SK-MEL-5 (cell line): ENCODE results near the gene CDC14B. TPM values are rescaled to one million over a fixed set of nuclear protein-coding genes. Genes with fewer than 3 reads are reported as not detected.
"Not testable (repeated sequence)": the region's sequence is repeated elsewhere in the genome, so short reads cannot be mapped to it uniquely, and the experiment has no call there.

Experiments used
- DNase-seq: peaks from one replicate; pipeline ENCODE4 v3.0.0-alpha.2; 2016; ENCODE audit warnings: low read depth, low spot score
- in situ Hi-C: cut with HindIII; loops from 2 replicates; pipeline ENCODE4 v1.10.0; 2016; ENCODE audit warnings: low sequenced_read_pairs, high pct_unique_total_duplicates, low pct_unique_long_range_greater_than_20kb
- total RNA-seq: library from RNA; depleted of rRNA; stranded (reverse); fragments of >200 nt; shearing (Covaris generic); gene quantifications from 2 replicates; pipeline ENCODE4 v1.2.3, GENCODE V29; 2014

Gene CDC14B
- total RNA-seq, 1 experiment from 2014 or later: 12.1 TPM

DNA sequence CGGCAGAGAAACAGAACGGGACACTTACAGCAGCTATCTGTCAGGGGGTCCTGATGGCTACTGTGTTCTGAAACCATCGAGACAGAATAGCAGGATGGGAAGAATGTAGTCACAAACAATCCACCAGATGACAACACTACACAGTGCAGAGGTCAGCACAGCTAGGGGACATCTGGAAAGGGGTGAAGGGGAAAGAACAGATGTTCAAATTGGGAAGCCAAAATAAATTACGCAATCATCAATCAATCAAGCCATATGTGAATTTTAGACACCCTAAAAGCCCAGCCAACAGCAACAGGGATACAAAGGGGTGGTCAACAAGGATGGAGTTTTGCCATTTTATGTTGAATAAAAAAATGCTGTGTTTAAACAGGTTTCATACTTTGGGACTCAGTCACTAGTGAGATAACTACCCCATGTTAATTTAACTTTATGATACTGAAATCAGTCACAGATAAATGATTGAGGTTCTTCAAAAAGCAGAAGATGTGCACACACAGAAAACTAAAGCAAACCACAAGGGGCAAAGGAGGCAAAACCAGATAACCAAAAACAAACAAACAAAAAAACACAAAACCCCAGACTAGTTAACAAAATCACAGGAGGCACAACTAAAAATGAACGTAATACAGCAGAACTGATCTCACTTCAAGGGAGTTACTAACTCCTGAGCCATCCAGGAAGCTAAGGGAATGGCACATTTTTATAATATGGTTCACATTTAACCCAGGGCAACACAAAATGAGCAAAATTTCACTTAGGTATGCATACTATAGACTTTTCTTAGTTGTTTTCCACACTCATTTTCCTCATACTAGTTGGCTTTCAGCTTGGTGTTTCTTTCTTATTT lies 103.8 kb downstream of the CDC14B start:
- DNase-seq: no peak

GRCh38 chr9:96514800-96515158 lies 104.9 kb downstream of the CDC14B start:
- no peak for DNase-seq
- in situ Hi-C loops: no loop called here

More for the DNA sequence above, 103.8 kb downstream of the CDC14B start:
- in situ Hi-C loops: no loop called here

GRCh38 chr9:96514108-96514799 lies 105.4 kb downstream of the CDC14B start:
- no peak for DNase-seq
- in situ Hi-C loops: no loop called here

- DNase-seq: no peak
- in situ Hi-C loops: no loop called here
Measured at GRCh38 chr9:96513622-96514021, 106.0 kb downstream of the CDC14B start.

GRCh38 chr9:96512240-96512639 lies 107.4 kb downstream of the CDC14B start:
- in situ Hi-C loops: no loop called here
- no peak for DNase-seq

- DNase-seq: no peak
- in situ Hi-C loops: no loop called here
Measured at GRCh38 chr9:96510258-96510657, 109.4 kb downstream of the CDC14B start.

DNA sequence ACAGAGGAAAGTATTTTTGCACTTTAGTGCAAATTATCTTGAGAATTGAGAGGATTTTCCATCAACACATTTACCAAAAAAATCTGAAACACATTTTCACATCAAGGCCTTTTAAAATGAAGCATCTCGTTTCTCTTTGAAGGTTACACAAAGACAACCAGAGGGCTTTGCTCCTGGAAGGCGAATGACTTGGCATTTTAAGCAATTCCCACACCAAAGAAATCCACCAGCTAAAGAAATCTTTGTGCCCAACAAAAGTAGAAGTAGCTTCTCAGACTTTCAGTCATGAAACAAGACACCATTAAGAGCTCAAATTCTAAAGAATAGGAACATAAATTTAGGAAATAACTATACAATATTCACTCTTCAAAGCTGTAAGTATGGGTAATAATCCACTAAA lies 109.8 kb downstream of the CDC14B start:
- in situ Hi-C loops: no loop called here
- DNase-seq: no peak

DNA sequence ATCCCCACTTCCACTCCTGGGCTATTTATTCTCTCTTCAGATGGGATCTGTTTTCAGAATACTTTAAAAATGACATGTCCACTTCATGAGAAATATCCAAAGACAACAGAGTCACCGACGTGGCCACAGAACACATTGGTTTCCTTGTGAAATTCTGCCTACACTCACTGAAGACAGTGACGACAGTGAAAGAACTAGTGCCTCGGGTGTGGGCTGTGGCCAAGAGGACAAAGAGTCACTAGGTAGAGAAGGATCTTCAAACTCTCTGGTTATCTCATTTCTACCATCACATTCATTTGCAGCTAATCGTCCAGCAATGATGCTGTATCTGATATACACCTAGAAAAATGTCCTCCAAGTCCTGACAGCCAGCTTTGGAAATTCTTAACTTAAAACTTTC lies 110.6 kb downstream of the CDC14B start:
- DNase-seq: no peak
- in situ Hi-C loops: no loop called here

DNA sequence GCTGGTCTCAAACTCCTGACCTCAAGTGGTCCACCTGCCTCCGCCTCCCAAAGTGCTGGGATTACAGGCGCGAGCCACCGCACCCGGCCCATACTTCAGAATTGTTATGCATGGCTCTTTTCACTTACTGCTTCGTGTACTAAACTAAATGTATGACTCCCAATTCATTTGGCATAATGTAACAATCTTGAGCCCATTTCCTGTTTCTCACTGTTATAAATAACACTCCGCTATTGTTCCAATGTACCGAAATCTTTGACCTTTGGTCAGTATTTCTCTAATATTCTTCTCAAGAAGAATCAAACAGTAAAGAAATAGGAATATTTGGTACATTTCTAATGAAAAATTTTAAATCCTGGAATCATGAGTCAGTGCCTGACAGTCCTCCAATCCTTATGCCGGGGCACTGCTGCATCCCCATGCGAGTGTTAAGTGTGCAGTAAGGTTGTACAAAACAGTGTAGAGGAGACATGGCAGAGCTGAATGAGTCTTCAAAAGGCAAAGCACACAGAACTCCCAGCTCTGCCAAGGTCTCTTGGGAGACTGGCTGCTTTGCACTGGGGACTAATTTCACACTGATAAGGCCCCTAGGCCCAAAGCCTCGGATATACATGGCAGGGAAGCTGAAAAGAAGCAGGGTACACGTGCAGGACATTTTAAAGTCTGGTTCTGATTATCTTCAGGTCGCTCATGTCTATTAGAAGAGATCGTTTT lies 111.3 kb downstream of the CDC14B start:
- DNase-seq: no peak
- in situ Hi-C loops: no loop called here

DNA sequence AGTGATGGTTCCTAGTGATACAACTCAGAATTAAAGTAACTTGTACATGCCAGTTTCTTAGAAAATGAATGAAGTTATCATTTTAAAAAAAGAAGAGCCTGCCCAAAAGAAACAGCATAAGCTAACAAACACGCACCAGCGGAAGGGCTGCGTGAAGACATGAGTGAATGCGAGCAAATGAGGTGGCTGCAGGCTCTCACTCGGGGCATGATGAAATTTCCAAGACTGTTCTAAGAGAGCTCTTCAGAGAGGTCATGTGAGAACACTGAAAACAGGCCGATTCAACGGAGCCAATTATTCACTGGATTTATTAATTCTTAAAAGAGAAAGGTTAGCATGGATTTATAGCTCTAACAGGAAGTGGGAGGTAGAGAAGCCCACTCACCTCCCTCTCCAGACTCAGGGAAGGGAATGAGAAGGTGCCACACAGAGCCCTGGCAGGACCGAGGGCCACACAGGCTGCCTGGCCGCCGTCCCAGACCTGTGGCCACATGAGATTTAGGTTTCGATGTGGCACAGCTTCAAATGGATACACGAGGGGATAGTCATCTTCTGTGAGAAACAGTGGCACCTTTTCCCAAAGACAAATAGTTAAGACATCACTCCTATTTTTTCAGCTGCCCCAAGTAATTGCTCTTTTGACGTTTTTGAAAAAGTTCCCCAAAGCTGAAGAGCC lies 114.2 kb downstream of the CDC14B start:
- in situ Hi-C loops: no loop called here
- DNase-seq: no peak

- no peak for DNase-seq
- in situ Hi-C loops: no loop called here
Measured at GRCh38 chr9:96503918-96504317, 115.7 kb downstream of the CDC14B start.

DNA sequence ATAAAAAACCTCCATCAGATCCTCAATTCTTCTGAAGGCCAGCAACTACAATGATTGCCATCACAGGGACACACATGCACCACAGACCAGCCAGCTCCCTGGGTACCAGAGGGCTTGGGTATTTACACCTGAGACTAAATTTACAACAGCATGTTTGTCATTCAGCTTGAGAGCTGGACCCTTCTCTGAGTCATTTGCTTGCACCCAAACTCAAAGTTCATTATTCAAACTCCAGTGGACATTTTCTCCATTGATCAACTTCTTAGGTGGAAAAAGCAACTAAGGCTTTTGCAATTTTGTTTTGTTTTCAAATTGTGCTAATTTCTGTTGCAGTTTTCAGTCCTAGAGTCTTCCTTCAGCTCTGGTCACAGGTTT lies 116.3 kb downstream of the CDC14B start:
- in situ Hi-C loops: not testable (repeated sequence)

DNA sequence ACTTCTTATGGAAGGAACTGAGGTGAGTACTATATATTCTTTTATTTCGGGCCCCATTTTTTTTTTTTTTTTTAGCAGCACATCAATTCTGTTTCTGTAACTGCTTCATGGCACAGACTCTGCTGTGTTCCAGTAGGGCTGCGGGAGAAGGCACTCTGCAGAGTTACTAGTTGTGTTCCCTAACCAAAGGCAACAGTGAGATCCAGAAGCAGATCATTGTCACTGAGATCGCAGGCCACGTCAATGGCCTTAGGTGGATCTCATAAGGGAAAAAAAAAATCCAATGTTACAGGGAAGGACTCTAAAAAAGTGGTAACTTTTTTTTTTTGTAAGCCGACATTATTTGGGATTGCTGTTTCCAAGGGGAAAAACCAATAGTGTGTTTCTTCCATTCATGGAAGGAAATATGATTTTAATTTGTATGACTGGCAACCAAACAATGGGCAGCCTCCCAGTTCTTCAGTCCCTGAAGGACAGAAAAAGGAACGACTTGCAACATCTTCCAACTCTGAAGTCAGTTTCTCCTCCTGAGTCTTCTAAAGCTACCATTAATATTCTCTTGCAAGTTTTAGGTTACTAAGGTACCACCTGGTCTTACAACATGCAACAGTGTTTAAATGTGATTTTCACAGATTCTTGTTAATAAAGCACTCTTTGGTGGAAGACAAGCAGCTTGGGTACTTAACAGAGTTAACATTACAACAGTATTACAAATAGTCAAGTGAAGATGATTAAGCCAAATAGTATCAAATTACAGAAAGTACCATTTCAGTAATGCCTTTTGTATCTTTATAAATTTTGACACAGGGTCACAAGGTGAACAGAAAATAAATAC lies 116.9 kb downstream of the CDC14B start:
- no peak for DNase-seq
- in situ Hi-C loops: no loop called here

More for the DNA sequence above, 116.3 kb downstream of the CDC14B start:
- not testable (repeated sequence) for DNase-seq

DNA sequence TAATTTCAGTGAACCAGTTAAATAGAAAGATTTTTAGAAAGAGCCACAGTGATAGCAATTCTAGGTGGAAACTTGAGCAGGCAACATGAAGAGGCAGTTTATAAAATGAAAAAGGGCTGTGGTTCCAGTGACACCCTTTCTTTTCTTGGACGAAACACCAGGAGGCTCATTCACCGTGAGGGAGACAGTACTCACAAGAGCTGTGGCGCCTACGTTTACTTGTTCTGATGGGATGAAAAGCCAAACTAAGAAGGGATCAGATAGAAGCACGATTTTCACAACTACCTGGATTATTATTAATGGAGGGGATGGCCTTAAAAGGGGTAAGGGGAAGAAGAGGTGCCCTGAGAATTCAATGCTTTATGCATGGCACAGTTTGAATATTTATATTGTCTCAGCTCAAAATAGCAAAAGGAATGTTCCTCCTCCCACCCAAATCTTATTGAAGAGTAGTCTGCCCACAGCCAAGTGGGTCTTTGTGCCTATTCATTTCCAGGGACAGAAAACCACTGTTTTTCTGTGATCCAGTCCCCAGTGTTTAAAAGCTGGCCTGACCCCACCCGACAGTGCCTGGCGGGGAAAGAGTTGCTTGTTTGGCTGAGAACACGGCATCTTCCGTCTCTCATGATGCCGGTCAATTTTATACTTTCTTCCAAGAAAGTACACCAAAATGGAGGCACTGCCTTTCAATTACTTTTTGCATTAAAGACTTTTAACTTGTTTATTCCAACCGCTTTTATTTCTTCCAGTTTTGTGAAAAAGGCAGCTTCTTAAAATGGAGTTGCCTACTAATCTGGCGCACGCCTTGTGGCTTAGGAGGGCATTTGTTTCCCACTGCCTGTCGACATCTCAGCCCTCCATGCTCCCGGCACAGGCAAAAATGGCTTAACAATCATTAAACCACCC lies 117.8 kb downstream of the CDC14B start:
- no peak for DNase-seq
- in situ Hi-C loops: no loop called here

DNA sequence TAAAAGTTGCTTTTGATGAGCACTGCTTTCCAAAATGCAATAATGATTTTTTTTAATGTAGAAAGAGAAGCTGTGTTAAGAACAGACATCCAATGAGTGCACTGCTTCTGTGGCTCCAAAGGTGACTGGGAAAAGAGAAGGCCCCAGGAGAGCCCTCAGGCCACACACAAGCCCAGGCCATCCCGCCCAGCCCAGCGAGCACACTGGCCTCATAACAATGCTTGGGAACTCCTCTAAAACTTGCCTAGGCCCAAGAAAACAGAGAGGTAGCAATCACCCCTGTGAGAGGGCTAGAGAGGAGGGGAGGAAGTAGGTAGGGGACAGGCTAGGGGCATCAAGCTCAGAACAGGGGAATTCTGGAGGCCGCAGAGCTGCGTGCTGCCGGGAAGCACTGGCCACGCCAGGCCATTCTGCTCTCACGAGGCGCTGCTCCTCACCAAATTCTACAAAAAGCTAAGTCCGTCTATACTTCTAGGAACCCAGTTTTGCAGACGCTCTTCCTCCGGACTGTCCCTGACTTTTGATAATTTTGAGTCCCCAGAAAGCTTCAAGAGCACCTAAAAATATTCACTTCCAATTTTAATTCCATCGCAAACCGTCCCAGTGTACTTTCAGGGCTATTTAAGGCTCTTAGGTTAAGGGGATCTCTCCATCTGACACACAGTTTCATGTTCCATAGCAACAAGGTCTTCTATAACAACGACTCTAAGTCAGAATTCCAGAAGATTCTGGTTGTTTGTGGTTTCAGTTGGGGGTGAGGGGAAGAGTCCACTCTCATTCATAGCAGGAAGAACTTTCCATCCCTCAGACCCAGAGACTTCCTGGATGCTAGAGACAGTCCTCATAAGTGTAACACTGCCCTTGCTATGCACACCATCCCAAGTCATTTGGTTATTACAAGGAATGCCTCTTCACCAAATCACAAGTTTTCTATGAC lies 118.7 kb downstream of the CDC14B start:
- in situ Hi-C loops: no loop called here

More for the DNA sequence above, 118.7 kb downstream of the CDC14B start:
- DNase-seq: no peak
